Measurements from ENCODE around the gene KCNN4.
"Not testable (repeated sequence)": the region's sequence is repeated elsewhere in the genome, so short reads cannot be mapped to it uniquely, and the experiment has no call there.

Gene KCNN4

GRCh38 chr19:43811837-43812236 lies 31.1 kb upstream of the KCNN4 start:
- FAIRE-seq: no peak

GRCh38 chr19:43809762-43810696 lies 29.3 kb upstream of the KCNN4 start:
- no peak for TF ChIP-seq TAF1 (IDR thresholded peaks at IDR 0.05; ENCODE audit: borderline replicate concordance, low read depth, low read length)

More at GRCh38 chr19:43811837-43812236, 31.1 kb upstream of the KCNN4 start:
- no peak for DNase-seq (ENCODE audit: insufficient read length)
- TF ChIP-seq TAF1 (IDR thresholded peaks at IDR 0.05; ENCODE audit: borderline replicate concordance, low read depth, low read length): no peak
- TF ChIP-seq POLR2AphosphoS5 (IDR thresholded peaks at IDR 0.05; ENCODE audit: low read depth, low read length): no peak
- TF ChIP-seq POLR2A (IDR thresholded peaks at IDR 0.05; ENCODE audit: low read depth, low read length): no peak

GRCh38 chr19:43807651-43808050 lies 26.9 kb upstream of the KCNN4 start:
- FAIRE-seq (no peak), DNase-seq (ENCODE audit: insufficient read length) (no peak)
- TF ChIP-seq POLR2A (IDR thresholded peaks at IDR 0.05; ENCODE audit: low read depth, low read length) (no peak), TAF1 (IDR thresholded peaks at IDR 0.05; ENCODE audit: borderline replicate concordance, low read depth, low read length) (no peak), POLR2AphosphoS5 (IDR thresholded peaks at IDR 0.05; ENCODE audit: low read depth, low read length) (no peak)

More at GRCh38 chr19:43809762-43810696, 29.3 kb upstream of the KCNN4 start:
- peak; percentile 75 for FAIRE-seq
- no peak for DNase-seq (ENCODE audit: insufficient read length)

- DNase-seq (ENCODE audit: insufficient read length) (no peak), FAIRE-seq (no peak)
- TF ChIP-seq TAF1 (IDR thresholded peaks at IDR 0.05; ENCODE audit: borderline replicate concordance, low read depth, low read length) (no peak), POLR2A (IDR thresholded peaks at IDR 0.05; ENCODE audit: low read depth, low read length) (no peak), POLR2AphosphoS5 (IDR thresholded peaks at IDR 0.05; ENCODE audit: low read depth, low read length) (no peak)
These were observed 26.1 kb upstream of the KCNN4 start for GRCh38 chr19:43806848-43807247.

GRCh38 chr19:43806401-43806800 lies 25.6 kb upstream of the KCNN4 start:
- DNase-seq (ENCODE audit: insufficient read length); FAIRE-seq: not testable (repeated sequence)

DNA sequence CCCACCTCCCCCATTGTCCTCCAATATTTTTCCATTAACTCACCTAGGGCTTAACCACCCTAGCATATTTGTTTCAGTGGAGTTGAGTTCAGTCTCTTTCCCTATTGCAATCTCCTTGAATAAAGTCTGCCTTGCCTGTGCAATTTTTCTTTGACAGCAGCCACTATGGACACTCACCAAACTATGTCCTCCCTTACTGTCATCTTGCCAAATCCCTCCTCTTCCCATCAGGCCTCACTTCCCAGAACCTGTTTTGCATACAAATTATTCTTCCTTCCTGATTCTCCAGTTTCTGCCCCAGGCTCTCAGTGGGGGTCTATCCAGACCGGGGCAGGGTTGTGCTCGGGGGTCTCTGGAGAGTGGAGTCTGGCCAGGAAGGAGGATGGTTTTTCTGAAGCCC lies 23.7 kb upstream of the KCNN4 start:
- no peak for TF ChIP-seq TAF1 (IDR thresholded peaks at IDR 0.05; ENCODE audit: borderline replicate concordance, low read depth, low read length)
- DNase-seq (ENCODE audit: insufficient read length): no peak
- FAIRE-seq: no peak

DNA sequence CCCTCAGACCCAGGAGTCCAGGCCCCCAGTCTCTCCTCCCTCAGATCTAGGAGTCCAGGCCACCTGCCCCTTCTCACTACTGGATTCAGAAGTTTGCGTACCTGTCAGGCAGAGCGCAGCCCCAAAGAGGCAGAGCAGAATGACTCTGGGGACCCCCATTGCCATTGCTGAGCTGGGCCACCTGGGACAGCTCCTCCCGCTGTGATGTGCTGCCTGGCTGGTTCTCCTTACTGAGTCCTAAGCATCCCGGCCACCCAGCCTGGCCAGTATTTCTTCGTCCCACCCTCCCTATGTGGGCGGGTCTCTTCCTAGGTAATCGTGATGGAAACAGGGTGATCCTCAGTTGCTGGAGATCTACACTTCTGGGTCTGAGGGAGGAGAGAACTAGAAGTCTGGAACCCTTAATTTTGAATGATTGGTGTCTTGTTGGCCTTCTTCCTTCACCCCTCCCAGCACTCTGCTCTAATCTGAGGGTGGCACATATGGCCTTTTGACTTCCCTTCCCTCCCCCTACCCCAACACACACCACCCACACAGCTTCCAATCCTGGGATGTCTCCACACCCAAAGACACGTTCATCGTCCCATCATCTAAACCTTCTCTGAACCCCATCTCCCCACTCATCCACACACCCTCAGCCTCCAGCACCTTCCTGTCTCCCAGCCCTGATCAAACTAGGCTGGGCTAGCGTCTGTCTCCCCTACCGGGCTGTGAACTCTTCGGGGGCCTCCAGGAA lies 21.6 kb upstream of the KCNN4 start, which contains the start of gene LYPD5:
TSS of gene LYPD5 (minus strand) at position 232 of the 736 bp plus-strand sequence. CDS start at position 165, 67 bp downstream.
- DNase-seq (ENCODE audit: insufficient read length) (no peak), FAIRE-seq (no peak)
- TF ChIP-seq POLR2A (IDR thresholded peaks at IDR 0.05; ENCODE audit: low read depth, low read length): no peak
- TF ChIP-seq POLR2AphosphoS5 (IDR thresholded peaks at IDR 0.05; ENCODE audit: low read depth, low read length): no peak
- TF ChIP-seq TAF1 (IDR thresholded peaks at IDR 0.05; ENCODE audit: borderline replicate concordance, low read depth, low read length): no peak

DNA sequence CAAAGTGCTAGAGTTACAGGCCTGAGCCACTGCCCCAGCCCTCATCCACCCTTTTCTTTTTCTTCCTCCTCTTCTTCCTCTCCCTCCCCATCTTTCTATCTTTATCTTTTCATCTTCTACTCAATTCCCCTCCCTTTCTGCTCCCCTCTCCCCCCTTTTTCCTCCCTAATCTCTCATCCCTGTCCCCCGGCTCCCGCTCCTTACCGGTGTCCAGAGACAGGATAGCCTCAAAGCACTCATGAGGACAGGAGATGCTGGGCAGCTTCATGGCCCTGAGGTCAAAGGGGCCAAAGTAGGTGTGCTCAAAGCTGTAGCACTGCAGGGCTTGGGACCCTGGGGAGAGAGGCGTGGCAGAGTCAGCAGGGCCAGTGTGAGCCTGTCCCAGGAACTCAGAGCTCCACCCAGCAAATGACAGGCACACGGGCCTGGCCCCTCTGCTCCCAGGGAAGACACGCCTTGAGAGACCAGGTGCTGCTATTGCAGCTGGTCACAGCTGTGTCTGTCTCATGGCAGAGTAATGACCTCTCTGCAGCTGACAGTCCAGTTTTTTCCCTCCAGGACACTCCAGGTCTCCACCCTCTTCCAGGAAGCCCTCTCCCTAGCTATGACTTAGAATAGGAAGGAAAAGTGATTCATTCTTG lies 18.8 kb upstream of the KCNN4 start:
- DNase-seq (ENCODE audit: insufficient read length): no peak
- TF ChIP-seq POLR2A (IDR thresholded peaks at IDR 0.05; ENCODE audit: low read depth, low read length): no peak
- no peak for TF ChIP-seq POLR2AphosphoS5 (IDR thresholded peaks at IDR 0.05; ENCODE audit: low read depth, low read length)
- no peak for FAIRE-seq

DNA sequence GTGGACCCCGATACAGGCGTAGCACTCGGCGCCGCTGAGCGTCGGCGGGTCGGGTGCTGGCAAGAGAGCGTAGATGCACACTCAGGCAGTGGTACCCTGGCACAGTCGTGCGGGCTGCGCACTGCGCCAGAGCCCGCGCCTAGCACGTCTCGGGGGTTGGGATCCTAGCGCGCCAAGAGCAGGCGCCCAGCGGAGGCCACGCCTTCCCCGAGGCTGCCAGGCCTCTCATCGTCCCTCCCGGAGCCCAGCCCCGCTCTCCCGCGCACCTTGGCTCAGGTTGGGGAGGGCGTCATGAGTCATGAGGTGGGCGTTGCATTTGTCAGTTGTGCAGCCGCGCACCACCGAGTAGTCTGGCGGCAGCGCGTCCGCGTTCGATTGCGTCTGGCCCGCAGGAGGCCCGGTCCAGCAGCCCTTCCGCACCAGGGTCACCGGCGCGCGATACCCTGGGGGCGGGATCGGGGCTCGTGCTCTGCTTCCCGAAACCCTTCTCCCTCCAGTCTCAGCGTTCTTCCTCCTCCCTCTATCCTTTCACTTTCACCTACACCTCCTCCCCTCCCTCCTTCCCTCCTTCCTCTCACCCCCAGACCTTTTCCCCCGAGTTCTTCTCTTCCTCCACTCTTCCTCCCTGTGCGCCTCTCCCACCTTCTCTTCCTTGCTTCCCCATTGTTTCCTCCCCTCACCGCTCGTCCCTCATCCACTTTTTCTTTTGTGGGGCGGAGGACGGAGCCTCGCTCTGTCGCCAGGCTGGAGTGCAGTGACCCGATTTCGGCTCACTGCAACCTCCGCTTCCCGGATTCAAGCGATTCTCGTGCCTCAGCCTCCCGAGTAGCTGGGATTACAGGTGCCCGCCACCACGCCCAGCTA lies 18.0 kb upstream of the KCNN4 start:
- DNase-seq (ENCODE audit: insufficient read length) (peak; percentile 15), FAIRE-seq (no peak)
- TF ChIP-seq POLR2AphosphoS5 (IDR thresholded peaks at IDR 0.05; ENCODE audit: low read depth, low read length): no peak
- TF ChIP-seq TAF1 (IDR thresholded peaks at IDR 0.05; ENCODE audit: borderline replicate concordance, low read depth, low read length): no peak
- TF ChIP-seq POLR2A (IDR thresholded peaks at IDR 0.05; ENCODE audit: low read depth, low read length): no peak

- no peak for TF ChIP-seq POLR2A (IDR thresholded peaks at IDR 0.05; ENCODE audit: low read depth, low read length)
- no peak for TF ChIP-seq TAF1 (IDR thresholded peaks at IDR 0.05; ENCODE audit: borderline replicate concordance, low read depth, low read length)
- no peak for TF ChIP-seq POLR2AphosphoS5 (IDR thresholded peaks at IDR 0.05; ENCODE audit: low read depth, low read length)
- DNase-seq (ENCODE audit: insufficient read length): no peak
- no peak for FAIRE-seq
These were observed 17.3 kb upstream of the KCNN4 start for GRCh38 chr19:43798026-43798545.

- DNase-seq (ENCODE audit: insufficient read length) (no peak), FAIRE-seq (no peak)
- TF ChIP-seq POLR2A (IDR thresholded peaks at IDR 0.05; ENCODE audit: low read depth, low read length): no peak
- no peak for TF ChIP-seq TAF1 (IDR thresholded peaks at IDR 0.05; ENCODE audit: borderline replicate concordance, low read depth, low read length)
- TF ChIP-seq POLR2AphosphoS5 (IDR thresholded peaks at IDR 0.05; ENCODE audit: low read depth, low read length): no peak
These were observed 16.8 kb upstream of the KCNN4 start for GRCh38 chr19:43797556-43797955.
